Measurements from ENCODE around the gene TRIP12. TPM values are rescaled to one million over a fixed set of nuclear protein-coding genes. Genes with fewer than 3 reads are reported as not detected.

TRIP12 gene
- total RNA-seq, 1 donor, result 249 TPM

GRCh38 chr2:229870903-229871656 is 50.7 kb downstream of the TRIP12 start:
- Histone ChIP-seq H4K20me1 (ENCODE audit: insufficient read depth, low read length) (peaks cover 21% of the 10 kb centered on the region), H2AFZ (ENCODE audit: low read length) (no peak overlapping the region), H3K79me2 (ENCODE audit: insufficient read depth, low read length) (peaks cover 95% of the 10 kb centered on the region), H3K27me3 (ENCODE audit: insufficient read depth, low read length) (no peaks in the 10 kb centered on the region), H3K36me3 (ENCODE audit: insufficient read depth, low read length) (no peaks in the 10 kb centered on the region), H3K4me3 (ENCODE audit: insufficient read depth, low read length) (no peak overlapping the region), H3K4me2 (ENCODE audit: insufficient read depth, low read length) (no peak overlapping the region), H3K4me1 (ENCODE audit: insufficient read depth, low read length) (no peaks in the 10 kb centered on the region), H3K9me3 (ENCODE audit: low read depth, low read length) (no peaks in the 10 kb centered on the region), H3K27ac (ENCODE audit: low read depth, low read length) (no peak overlapping the region)
- no peak for TF ChIP-seq CTCF (IDR thresholded peaks at IDR 0.05; ENCODE audit: extremely low read depth, low read depth, low read length)
- DNase-seq (ENCODE audit: insufficient read length, low spot score, missing footprints), result no peak

DNA sequence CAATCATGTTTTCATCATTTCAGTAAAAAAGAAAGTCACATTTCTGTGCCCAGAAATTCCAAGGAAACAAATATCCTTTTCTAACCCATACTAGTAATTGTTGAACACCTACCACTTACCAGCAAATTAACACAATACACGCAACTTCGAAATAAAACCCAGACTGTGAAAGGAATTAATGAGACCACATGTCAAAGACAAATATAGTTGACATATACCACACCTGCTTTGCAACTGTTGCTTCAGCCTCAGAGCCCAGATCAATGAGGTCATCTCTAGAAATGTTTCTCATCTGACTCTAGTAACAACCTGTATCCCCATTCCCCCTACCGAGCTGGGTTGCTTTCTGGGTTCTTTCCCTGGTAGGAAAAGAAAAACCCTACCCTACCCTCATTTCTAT is 52.6 kb downstream of the TRIP12 start:
- peaks cover 95% of the 10 kb centered on the region for H3K79me2 ChIP-seq (ENCODE audit: insufficient read depth, low read length)
- no peak overlapping the region for H3K27ac ChIP-seq (ENCODE audit: low read depth, low read length)
- no peak overlapping the region for H2AFZ ChIP-seq (ENCODE audit: low read length)
- H4K20me1 ChIP-seq (ENCODE audit: insufficient read depth, low read length), result peaks cover 26% of the 10 kb centered on the region
- DNase-seq (ENCODE audit: insufficient read length, low spot score, missing footprints), result no peak
- no peak for TF ChIP-seq CTCF (IDR thresholded peaks at IDR 0.05; ENCODE audit: extremely low read depth, low read depth, low read length)
- no peaks in the 10 kb centered on the region for H3K9me3 ChIP-seq (ENCODE audit: low read depth, low read length)
- H3K4me3 ChIP-seq (ENCODE audit: insufficient read depth, low read length), result no peak overlapping the region
- H3K4me1 ChIP-seq (ENCODE audit: insufficient read depth, low read length), result peaks cover 1% of the 10 kb centered on the region
- H3K27me3 ChIP-seq (ENCODE audit: insufficient read depth, low read length), result no peaks in the 10 kb centered on the region
- H3K4me2 ChIP-seq (ENCODE audit: insufficient read depth, low read length), result no peak overlapping the region
- H3K36me3 ChIP-seq (ENCODE audit: insufficient read depth, low read length), result no peaks in the 10 kb centered on the region

DNA sequence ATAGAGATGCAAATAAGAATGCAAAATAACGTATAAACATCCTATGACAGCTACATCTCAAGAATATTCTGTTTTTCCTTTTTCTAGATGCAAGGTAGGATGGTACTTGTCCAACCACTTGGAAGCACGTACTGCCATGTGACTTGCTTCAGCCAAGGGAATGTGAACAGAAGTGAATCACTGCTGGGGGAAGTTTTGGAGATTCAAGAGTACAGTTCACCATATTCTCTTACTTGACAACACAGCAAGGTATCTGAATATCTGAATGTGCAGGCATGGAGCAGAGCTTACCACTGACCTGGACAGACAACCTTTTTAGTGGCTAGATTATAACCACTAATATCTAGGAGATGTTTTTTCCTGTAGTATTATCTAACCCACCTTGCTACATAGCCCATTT is 53.0 kb downstream of the TRIP12 start:
- no peak overlapping the region for H3K4me3 ChIP-seq (ENCODE audit: insufficient read depth, low read length)
- no peaks in the 10 kb centered on the region for H3K27me3 ChIP-seq (ENCODE audit: insufficient read depth, low read length)
- H3K4me2 ChIP-seq (ENCODE audit: insufficient read depth, low read length), result no peak overlapping the region
- TF ChIP-seq CTCF (IDR thresholded peaks at IDR 0.05; ENCODE audit: extremely low read depth, low read depth, low read length), result no peak
- H3K4me1 ChIP-seq (ENCODE audit: insufficient read depth, low read length), result peaks cover 5% of the 10 kb centered on the region
- H4K20me1 ChIP-seq (ENCODE audit: insufficient read depth, low read length), result peaks cover 26% of the 10 kb centered on the region
- DNase-seq (ENCODE audit: insufficient read length, low spot score, missing footprints), result no peak
- H2AFZ ChIP-seq (ENCODE audit: low read length), result no peak overlapping the region
- H3K9me3 ChIP-seq (ENCODE audit: low read depth, low read length), result no peaks in the 10 kb centered on the region
- peaks cover 94% of the 10 kb centered on the region for H3K79me2 ChIP-seq (ENCODE audit: insufficient read depth, low read length)
- H3K36me3 ChIP-seq (ENCODE audit: insufficient read depth, low read length), result no peaks in the 10 kb centered on the region
- H3K27ac ChIP-seq (ENCODE audit: low read depth, low read length), result no peak overlapping the region

GRCh38 chr2:229865033-229865432 is 56.8 kb downstream of the TRIP12 start:
- H3K79me2 ChIP-seq (ENCODE audit: insufficient read depth, low read length), result peaks cover 97% of the 10 kb centered on the region
- no peak overlapping the region for H3K4me3 ChIP-seq (ENCODE audit: insufficient read depth, low read length)
- no peak overlapping the region for H2AFZ ChIP-seq (ENCODE audit: low read length)
- DNase-seq (ENCODE audit: insufficient read length, low spot score, missing footprints), result no peak
- H3K9me3 ChIP-seq (ENCODE audit: low read depth, low read length), result no peaks in the 10 kb centered on the region
- no peak overlapping the region for H3K4me2 ChIP-seq (ENCODE audit: insufficient read depth, low read length)
- peaks cover 37% of the 10 kb centered on the region for H4K20me1 ChIP-seq (ENCODE audit: insufficient read depth, low read length)
- peaks cover 14% of the 10 kb centered on the region for H3K4me1 ChIP-seq (ENCODE audit: insufficient read depth, low read length)
- no peak overlapping the region for H3K27ac ChIP-seq (ENCODE audit: low read depth, low read length)
- no peaks in the 10 kb centered on the region for H3K27me3 ChIP-seq (ENCODE audit: insufficient read depth, low read length)
- no peak for TF ChIP-seq CTCF (IDR thresholded peaks at IDR 0.05; ENCODE audit: extremely low read depth, low read depth, low read length)
- H3K36me3 ChIP-seq (ENCODE audit: insufficient read depth, low read length), result no peaks in the 10 kb centered on the region

Measured in osteoblast (primary cell).